Muscle of back (tissue), 13 donors: ENCODE results near the gene UBE2J1. TPM values are rescaled to one million over a fixed set of nuclear protein-coding genes. Genes with fewer than 3 reads are reported as not detected.
A peak's percentile ranks its signal among the peaks of the same experiment; 100 is the strongest.
"Not testable (repeated sequence)": the region's sequence is repeated elsewhere in the genome, so short reads cannot be mapped to it uniquely, and the experiment has no call there.

Experiments
- DNase-seq, 3 donors: peaks; one replicate each; pipeline versions ENCODE4 v3.0.0 to v3.0.0-alpha.2; 2013
- long read RNA-seq, 9 donors: transcript quantifications; one replicate each; lab custom pipeline, GENCODE V29; 2026
- polyA plus RNA-seq, 10 donors: library from polyadenylated mRNA; unstranded; fragments of 120-200 nt; gene quantifications; one replicate each; pipeline ENCODE4 v1.2.1, GENCODE V29; 2013; ENCODE audit not compliant: insufficient read length in 10 of 10

UBE2J1 gene
- polyA plus RNA-seq: 10 to 100 TPM; 37.6 to 49.0 (median 42.8) TPM
- long read RNA-seq, donor 1, full-length matches to known transcripts: 15 of 15 reads
- long read RNA-seq, donor 1, partial matches to known transcripts: 0 of 15 reads
- long read RNA-seq, donor 1, other reads (novel, unspliced or antisense): 0 of 15 reads
- long read RNA-seq, donor 2, full-length matches to known transcripts: 14 of 14 reads
- long read RNA-seq, donor 2, partial matches to known transcripts: 0 of 14 reads
- long read RNA-seq, donor 2, other reads (novel, unspliced or antisense): 0 of 14 reads
- long read RNA-seq, donor 3: 0 reads
- long read RNA-seq, donor 4, full-length matches to known transcripts: 12 of 12 reads
- long read RNA-seq, donor 4, partial matches to known transcripts: 0 of 12 reads
- long read RNA-seq, donor 4, other reads (novel, unspliced or antisense): 0 of 12 reads
- long read RNA-seq, donor 5, full-length matches to known transcripts: 23 of 23 reads
- long read RNA-seq, donor 5, partial matches to known transcripts: 0 of 23 reads
- long read RNA-seq, donor 5, other reads (novel, unspliced or antisense): 0 of 23 reads
- long read RNA-seq, donor 6, full-length matches to known transcripts: 14 of 14 reads
- long read RNA-seq, donor 6, partial matches to known transcripts: 0 of 14 reads
- long read RNA-seq, donor 6, other reads (novel, unspliced or antisense): 0 of 14 reads
- long read RNA-seq, donor 7, full-length matches to known transcripts: 6 of 6 reads
- long read RNA-seq, donor 7, partial matches to known transcripts: 0 of 6 reads
- long read RNA-seq, donor 7, other reads (novel, unspliced or antisense): 0 of 6 reads
- long read RNA-seq, donor 8, full-length matches to known transcripts: 14 of 14 reads
- long read RNA-seq, donor 8, partial matches to known transcripts: 0 of 14 reads
- long read RNA-seq, donor 8, other reads (novel, unspliced or antisense): 0 of 14 reads
- long read RNA-seq, donor 9, full-length matches to known transcripts: 3 of 3 reads
- long read RNA-seq, donor 9, partial matches to known transcripts: 0 of 3 reads
- long read RNA-seq, donor 9, other reads (novel, unspliced or antisense): 0 of 3 reads

DNA sequence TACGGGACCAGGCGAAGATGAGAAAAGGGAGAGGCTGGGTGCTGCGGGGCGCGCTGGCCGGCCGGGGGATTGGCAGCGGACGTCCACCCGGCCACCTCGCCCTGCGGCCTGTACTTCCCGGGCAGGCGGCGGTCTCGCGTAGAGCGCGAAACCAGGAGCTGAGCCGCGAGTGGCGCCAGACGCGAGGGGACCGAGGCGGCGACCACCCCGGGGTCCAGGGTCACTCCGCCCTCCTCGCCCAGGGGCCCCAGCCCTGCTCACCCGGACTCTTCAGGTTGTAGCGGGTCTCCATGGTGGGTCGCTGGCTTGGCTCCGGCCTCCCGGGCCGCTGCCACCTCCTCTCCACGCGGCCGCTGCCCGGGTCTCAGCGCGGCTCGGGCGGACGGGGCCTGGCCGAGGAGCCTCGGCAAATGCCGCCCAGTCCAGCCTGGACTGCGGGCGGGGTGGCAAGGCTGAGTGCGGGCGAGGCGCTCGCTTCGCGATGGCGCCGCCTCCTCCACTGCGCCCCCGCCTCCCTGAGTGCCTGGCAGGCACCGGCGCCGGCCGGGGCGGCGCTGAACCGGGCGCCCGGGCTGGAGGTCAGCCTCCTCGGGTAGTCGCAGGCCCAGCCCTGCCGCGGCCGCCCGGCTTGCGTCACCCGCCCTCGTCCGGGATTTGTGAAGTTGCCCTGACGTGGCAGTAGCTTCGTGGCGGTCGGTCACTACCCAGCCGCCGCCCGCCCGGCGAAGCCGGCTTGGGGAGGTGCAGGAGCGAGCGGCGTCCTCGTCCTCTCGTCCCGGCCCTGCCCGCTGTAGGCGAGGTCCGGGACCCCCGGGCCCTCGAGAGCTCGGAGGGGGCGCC lies at the start of gene UBE2J1:
TSS of gene UBE2J1 (minus strand) at position 445 of the 840 bp plus-strand sequence. CDS start at position 292, 153 bp downstream.
- peak; percentile 91 to 97 (median 94) for DNase-seq

GRCh38 chr6:89400912-89401399 lies 48.4 kb upstream of the UBE2J1 start:
- DNase-seq: no peak

DNA sequence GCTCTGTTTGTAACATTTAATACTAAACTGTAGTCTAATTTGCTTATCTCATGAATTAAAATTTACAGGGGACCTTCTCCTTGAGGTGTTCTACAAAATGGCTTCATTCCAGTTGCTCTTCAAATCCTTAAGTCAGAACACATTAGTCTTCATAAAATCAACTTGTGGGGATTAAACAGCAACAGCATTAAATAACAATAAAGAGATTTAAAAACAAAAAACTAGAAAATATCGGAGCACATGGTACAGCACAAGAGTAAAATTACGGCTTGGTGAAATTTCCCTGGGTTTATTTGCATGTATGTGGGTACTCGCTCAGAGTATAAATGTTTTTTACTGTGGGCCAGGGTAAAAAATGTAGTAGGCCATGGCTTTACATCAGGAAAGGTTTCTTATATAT lies 47.5 kb upstream of the UBE2J1 start:
- no peak for DNase-seq

DNA sequence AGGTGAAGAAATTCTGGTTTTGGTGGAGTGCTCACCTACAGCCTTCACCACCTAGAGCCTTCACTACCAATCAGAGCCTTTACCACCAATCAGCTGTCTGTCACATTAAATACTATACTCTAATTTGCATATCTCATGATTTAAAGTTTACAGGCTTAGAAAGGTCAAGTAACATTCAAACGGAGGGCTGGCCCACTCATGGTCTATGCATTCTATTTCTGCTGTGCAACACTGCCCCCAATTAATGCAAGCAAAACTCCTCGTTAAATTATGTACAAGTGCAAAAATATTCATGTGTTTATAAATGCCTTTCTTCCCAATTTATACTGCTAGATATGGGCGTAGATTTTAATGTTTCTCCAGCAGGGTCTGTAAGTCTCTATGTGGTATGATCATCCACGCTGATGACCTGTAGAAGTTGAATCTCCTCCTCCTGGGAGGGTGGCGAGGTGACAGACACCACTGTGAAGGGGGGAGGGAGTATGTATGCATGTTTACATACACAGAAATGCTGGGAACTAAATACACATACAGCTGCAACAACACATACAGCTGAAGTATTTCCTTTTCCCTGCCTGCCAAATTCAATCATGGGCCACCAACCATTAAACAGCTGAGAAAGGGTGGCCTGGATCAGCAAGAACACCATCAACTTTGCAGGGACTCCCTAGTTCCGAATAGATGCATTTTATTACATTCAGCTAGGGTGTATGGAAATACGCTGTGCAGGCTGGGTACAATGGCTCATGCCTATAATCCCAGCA lies 46.4 kb upstream of the UBE2J1 start:
- DNase-seq: no peak

DNA sequence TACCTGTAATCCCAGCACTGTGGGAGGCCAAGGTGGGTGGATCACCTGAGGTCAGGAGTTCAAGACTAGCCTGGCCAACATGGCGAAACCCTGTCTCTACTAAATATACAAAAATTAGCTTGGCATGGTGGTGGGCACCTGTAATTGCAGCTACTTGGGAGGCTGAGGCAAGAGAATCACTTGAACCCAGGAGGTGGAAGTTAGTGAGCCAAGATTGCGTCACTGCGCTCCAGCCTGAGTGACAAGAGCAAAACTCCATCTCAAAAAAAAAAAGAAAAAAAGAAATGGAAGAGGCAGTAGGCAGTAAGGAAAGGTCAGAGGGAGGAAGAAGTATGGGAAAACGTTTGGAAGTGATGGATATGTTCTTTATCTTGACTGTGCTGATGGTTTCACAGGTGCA lies 45.4 kb upstream of the UBE2J1 start:
- not testable (repeated sequence) for DNase-seq

GRCh38 chr6:89393659-89394058 lies 41.1 kb upstream of the UBE2J1 start:
- DNase-seq: no peak

GRCh38 chr6:89392823-89393222 lies 40.3 kb upstream of the UBE2J1 start:
- DNase-seq: no peak

GRCh38 chr6:89388846-89389245 lies 36.3 kb upstream of the UBE2J1 start:
- DNase-seq: no peak

- DNase-seq: no peak
Observed at GRCh38 chr6:89387516-89388201, 35.1 kb upstream of the UBE2J1 start.

GRCh38 chr6:89386917-89387491 lies 34.5 kb upstream of the UBE2J1 start:
- DNase-seq: no peak

DNA sequence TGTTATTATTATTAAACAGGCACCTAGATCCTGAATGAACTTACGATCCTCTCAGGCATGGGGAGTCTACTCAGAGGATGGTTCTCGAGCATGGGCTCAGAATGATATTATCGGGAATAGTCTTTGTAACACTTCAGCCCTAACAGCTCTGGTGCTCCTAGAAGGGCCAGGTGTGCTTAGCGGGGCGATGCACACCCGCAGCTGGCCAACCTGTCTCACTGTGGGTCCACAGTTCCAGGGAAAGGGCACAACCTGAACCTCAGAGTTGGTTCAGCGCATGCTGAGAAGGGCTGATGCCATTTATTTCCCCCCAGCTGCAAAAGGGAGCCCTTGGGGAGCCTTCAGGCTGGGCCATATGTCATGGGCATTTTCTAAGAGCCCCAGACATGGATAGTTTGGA lies 33.3 kb upstream of the UBE2J1 start:
- peak in 1 of 3 donors; percentile 14 for DNase-seq

GRCh38 chr6:89385156-89385667 lies 32.7 kb upstream of the UBE2J1 start:
- DNase-seq: peak; percentile 31 to 82 (median 44)

DNA sequence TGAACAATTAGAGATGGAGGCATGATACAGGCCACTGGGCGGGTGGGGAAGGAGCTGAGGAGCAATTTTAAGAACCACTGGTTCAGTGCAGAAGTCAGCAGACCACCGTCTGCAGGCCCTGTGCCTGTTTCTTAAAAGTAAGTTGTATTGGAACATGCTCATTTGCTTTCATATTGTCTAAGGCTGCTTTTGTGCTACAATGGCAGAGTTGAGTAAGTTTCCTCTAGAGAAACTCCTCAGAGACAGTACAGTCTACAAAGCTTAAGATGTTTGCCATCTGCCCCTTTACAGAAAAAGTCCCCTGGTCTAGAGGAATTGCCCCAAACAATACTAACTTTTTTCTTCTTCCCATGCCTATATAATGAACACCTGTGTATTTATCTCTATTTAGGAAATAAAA lies 28.5 kb upstream of the UBE2J1 start:
- DNase-seq: no peak

DNA sequence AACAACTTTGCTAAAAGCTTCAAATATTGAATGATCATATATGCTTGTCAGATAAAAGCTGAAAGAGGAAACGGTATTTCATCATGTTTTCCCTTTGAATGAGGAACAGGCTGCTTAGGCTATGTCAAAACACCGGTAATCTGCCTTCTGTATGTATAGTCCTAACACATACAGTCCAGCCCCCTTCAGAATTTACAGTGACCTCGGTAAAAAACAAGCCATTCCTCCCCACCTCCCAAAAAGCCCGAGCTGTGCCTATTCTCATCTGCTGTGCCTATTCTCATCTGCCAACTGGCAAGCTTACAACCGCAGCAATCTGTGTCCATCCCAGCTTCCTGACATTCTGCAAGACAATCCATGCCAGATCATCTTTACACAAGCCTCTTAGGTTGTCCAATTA lies 26.8 kb upstream of the UBE2J1 start:
- no peak for DNase-seq

DNA sequence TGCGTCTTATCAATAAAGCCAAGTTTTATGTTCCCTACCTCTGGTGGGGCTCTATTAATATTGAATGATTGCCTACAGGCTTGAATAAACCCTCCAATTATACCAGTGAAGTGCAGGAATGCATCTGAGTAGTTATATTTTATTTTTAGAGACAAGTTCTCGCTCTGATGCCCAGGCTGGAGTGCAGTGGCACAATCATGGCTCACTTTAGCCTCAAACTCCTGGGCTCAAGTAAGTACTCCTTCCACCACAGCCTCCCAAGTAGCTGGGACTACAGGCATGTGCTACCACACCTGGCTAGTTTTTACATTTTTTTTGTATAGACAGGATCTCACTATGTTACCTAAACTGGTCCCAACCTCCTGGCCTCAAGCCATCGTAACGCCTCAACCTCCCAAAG lies 26.1 kb upstream of the UBE2J1 start:
- no peak for DNase-seq

- DNase-seq: peak in 2 of 3 donors; percentile 26
Observed at GRCh38 chr6:89375427-89376267, 23.1 kb upstream of the UBE2J1 start.

DNA sequence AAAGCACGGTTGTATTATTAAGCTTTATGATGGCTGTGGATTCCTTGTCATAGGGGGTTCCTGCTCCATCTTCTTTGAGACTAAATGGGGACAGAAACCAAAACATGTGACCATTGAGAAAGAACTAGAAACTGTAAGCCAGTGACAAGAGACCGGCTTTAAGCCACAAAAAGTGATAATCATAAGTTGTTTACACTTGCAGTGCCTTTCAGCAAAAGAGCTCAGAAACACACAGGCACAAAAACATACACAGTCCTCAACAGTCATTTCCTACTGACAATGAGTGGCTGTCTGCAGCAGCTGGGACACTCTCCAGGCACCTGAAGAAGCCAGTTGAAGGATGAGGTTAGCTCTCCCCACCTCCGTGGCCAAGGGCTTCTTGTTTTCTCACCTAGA lies 20.0 kb upstream of the UBE2J1 start:
- DNase-seq: no peak

DNA sequence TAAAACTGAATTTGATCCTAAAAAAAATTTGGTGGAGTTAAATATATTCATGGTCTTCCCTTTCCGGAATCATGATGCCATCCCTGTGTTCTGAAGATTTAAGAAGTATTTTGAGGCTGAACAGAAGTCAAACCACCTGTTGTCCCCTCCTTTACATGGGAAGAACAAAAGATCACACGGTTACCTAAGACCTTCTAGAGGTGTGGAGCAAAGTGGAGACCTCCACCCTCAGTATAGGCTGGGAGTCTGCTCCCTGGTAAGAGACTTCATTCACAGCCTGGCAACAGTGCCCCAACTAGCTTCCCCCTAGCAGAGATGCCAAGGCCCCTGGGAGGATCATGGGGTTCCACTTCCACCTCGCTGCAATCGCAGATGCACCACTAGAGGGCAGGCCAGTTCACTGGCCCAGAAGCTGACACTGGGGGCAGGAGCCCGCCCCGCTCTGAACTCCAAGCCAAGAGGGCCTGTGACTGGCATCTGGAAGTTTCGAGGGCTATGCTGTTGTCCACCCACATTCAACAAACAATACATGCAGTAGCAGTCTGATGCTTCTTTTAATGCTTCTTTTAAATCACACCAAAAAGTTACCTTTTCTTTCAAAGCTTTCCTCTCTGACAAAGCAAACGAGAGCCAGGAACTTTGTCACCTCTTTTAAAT lies 19.5 kb upstream of the UBE2J1 start:
- DNase-seq: peak in 2 of 3 donors; percentile 48 to 66
